Loucy (cell line): ENCODE data around the gene IFT81.

Experiments
- H2AFZ ChIP-seq: fragments of 200-600 bp; sonication (generic); 2 replicates; pipeline ENCODE4 v1.6.0; 2016; ENCODE audit warnings: antibody characterized with exemption, mild to moderate bottlenecking, low read length, moderate library complexity
- H3F3A ChIP-seq: fragments of 200-600 bp; 2 replicates; pipeline ENCODE4 v1.6.0; 2016; ENCODE audit warnings: antibody characterized with exemption, low read depth, mild to moderate bottlenecking
- H3K27me3 ChIP-seq: fragments of 200-600 bp; sonication (generic); 2 replicates; pipeline ENCODE4 v1.6.1; 2014; ENCODE audit warnings: low read length, mild to moderate bottlenecking; ENCODE audit not compliant: insufficient read depth, poor library complexity, severe bottlenecking
- H3K36me3 ChIP-seq: fragments of 200-600 bp; sonication (generic); 2 replicates; pipeline ENCODE4 v1.6.1; 2016; ENCODE audit warnings: low read length; ENCODE audit not compliant: insufficient read depth
- H3K4me1 ChIP-seq: fragments of 200-600 bp; sonication (generic); 2 replicates; pipeline ENCODE4 v1.5.1; 2014; ENCODE audit warnings: low read length, mild to moderate bottlenecking; ENCODE audit not compliant: insufficient read depth, poor library complexity, severe bottlenecking
- H3K4me2 ChIP-seq: fragments of 200-600 bp; sonication (generic); 2 replicates; pipeline ENCODE4 v1.6.0; 2014; ENCODE audit warnings: antibody characterized with exemption, low read length, low read depth, mild to moderate bottlenecking; ENCODE audit not compliant: poor library complexity, severe bottlenecking
- H3K4me3 ChIP-seq: fragments of 200-600 bp; sonication (generic); 2 replicates; pipeline ENCODE4 v1.5.1; 2014; ENCODE audit warnings: low read length, mild to moderate bottlenecking, mixed read lengths; ENCODE audit not compliant: poor library complexity, severe bottlenecking
- H3K79me2 ChIP-seq: fragments of 200-600 bp; sonication (generic); 2 replicates; pipeline ENCODE4 v1.6.1; 2014; ENCODE audit warnings: low read length; ENCODE audit not compliant: insufficient read depth
- H3K9ac ChIP-seq: fragments of 200-600 bp; sonication (generic); 2 replicates; pipeline ENCODE4 v1.6.0; 2014; ENCODE audit warnings: mild to moderate bottlenecking, low read depth, low read length, moderate library complexity; ENCODE audit not compliant: poor library complexity, severe bottlenecking
- H3K9me2 ChIP-seq: fragments of 200-600 bp; sonication (generic); replicated peaks from 2 replicates; pipeline ENCODE4 v1.6.1; 2016; ENCODE audit warnings: low read depth, low read length, mixed read lengths
- H3K9me3 ChIP-seq: fragments of 200-600 bp; sonication (generic); 2 replicates; pipeline ENCODE4 v1.6.1; 2014; ENCODE audit warnings: mild to moderate bottlenecking, antibody characterized with exemption, low read length, low read depth; ENCODE audit not compliant: insufficient read depth
- H4K20me1 ChIP-seq: fragments of 200-600 bp; sonication (generic); 2 replicates; pipeline ENCODE4 v1.6.0; 2014; ENCODE audit warnings: antibody characterized with exemption, low read length, mild to moderate bottlenecking; ENCODE audit not compliant: insufficient read depth, poor library complexity, severe bottlenecking
- CTCF ChIP-seq: fragments of 200-600 bp; sonication (generic); conservative IDR thresholded peaks from 2 replicates; pipeline ENCODE4 v1.5.1; 2014; ENCODE audit warnings: mild to moderate bottlenecking, antibody characterized with exemption, low read length
- EZH2phosphoT487 ChIP-seq: fragments of 200-600 bp; IDR thresholded peaks from 2 replicates; pipeline ENCODE4 v1.6.1; 2018; ENCODE audit warnings: antibody characterized with exemption, mild to moderate bottlenecking, moderate library complexity, borderline replicate concordance

Gene IFT81

DNA sequence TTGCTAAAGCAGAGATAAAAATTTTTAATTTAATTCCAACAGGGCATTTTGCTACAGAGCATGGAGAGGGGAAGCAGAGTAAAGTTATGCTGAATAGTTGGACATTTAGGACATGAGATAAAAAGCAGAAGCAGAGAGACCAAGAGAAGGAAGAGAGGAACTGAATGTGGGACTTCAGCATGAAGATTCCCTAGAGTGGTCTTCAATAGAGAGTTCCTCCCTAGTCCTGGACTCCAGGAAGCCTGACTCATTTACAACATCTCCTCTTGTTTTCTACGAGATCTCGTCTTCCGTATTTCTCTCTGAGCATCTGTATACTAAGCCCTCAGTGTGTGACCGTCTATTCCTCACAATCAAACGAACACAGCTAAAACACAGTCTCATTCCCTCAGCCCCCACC lies 35.2 kb upstream of the IFT81 start:
- Histone ChIP-seq H3K4me3 (no peak overlapping the region), H3K27me3 (no peaks in the 10 kb centered on the region), H3K9me2 (no peaks in the 10 kb centered on the region), H3K9me3 (no peaks in the 10 kb centered on the region), H3K36me3 (no peaks in the 10 kb centered on the region), H3K4me1 (no peaks in the 10 kb centered on the region), H3K79me2 (no peaks in the 10 kb centered on the region), H2AFZ (no peak overlapping the region), H4K20me1 (no peaks in the 10 kb centered on the region), H3K9ac (no peak overlapping the region), H3K4me2 (no peak overlapping the region), H3F3A (no peaks in the 10 kb centered on the region)
- TF ChIP-seq EZH2phosphoT487 (no peak), CTCF (no peak)

DNA sequence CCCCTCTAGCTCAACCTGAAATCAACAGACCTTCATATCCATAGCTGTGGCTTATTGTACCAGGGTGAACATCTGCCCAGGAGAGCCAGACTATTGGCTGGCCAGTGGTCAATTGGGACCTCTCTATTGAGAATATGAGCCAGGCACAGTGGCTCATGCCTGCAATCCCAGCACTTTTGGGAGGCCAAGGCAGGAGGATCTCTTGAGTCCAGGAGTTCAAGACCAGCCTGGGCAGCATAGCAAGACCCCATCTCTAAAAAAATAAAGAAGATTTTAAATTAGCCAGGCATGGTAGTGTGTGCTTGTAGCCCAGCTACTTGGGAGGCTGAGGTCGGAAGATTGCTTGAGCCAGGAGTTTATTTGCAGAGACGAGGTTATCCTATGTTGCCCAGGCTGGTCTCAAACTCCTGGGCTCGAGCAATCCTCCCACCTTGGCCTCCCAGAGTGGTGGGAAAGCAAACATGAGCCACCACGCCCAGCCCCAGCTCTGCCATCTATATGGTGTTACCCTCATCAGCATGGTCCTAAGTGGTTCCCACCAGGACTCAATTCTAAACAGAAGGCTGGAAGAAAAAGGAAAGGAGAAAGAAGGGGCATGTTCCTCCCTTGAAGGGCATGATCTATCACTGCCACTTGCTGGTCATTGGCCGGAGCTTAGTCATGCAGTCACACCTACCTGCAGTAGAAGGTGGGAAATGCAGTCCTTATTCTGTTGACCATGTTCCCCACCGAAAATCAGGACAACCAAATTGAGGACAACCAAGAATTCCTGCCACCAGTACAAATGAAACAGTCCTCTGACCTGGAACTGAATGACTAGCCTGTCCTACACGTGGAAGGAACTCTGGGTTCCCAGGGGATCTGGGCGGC lies 33.7 kb upstream of the IFT81 start:
- H3K4me3 ChIP-seq: no peak overlapping the region
- H3K79me2 ChIP-seq: no peaks in the 10 kb centered on the region
- TF ChIP-seq CTCF (no peak), EZH2phosphoT487 (no peak)
- no peaks in the 10 kb centered on the region for H3K9me2 ChIP-seq
- H2AFZ ChIP-seq: no peak overlapping the region
- H3K9ac ChIP-seq: no peak overlapping the region
- H3K27me3 ChIP-seq: no peaks in the 10 kb centered on the region
- H3K4me2 ChIP-seq: no peak overlapping the region
- no peaks in the 10 kb centered on the region for H3F3A ChIP-seq
- no peaks in the 10 kb centered on the region for H4K20me1 ChIP-seq
- H3K36me3 ChIP-seq: no peaks in the 10 kb centered on the region
- H3K9me3 ChIP-seq: no peaks in the 10 kb centered on the region
- H3K4me1 ChIP-seq: no peaks in the 10 kb centered on the region

DNA sequence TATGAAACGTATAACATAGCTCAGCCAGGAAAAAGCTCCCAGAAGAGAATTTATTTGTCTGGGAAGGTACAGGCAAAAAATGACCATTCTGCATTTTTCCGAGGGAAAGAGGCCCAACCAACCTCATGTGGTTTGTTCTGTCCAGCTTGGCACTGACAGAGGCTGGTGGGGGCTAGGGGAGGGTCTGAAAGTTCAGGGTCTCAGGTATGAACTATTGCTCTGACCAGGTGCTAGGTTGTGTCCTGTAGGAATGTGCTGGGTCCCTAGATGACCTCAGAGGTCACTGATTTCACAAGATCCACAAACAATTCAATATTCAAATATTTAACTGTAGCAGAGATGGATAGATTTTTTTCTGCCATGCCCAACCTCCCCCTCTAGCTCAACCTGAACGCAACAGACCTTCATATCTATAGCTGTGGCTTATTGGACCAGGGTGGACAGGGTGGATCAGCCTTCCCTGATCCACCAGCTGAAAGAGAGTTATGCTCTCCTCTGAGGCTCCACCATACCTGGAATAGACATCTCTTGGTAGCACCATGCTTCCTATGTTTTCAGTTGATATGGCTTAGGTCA lies 32.9 kb upstream of the IFT81 start:
- Histone ChIP-seq H2AFZ (no peak overlapping the region), H3K27me3 (no peaks in the 10 kb centered on the region), H3K9me3 (no peaks in the 10 kb centered on the region), H3K4me3 (no peak overlapping the region), H3K9ac (no peak overlapping the region), H3K4me1 (no peaks in the 10 kb centered on the region), H3F3A (no peaks in the 10 kb centered on the region), H4K20me1 (no peaks in the 10 kb centered on the region), H3K79me2 (no peaks in the 10 kb centered on the region), H3K4me2 (no peak overlapping the region), H3K36me3 (no peaks in the 10 kb centered on the region), H3K9me2 (no peaks in the 10 kb centered on the region)
- no peak for TF ChIP-seq CTCF
